ENCODE data around the gene ITGB1BP1.

ITGB1BP1 gene

GRCh38 chr2:9423100-9423921, at the start of gene ITGB1BP1, which contains the start of gene CPSF3:
ITGB1BP1 (minus strand) TSS chr2:9423528; CDS start chr2:9418697, 4,831 bp downstream.
CPSF3 (plus strand) TSS chr2:9423654; CDS start chr2:9423774, 120 bp downstream.
- in situ Hi-C loops (cut with HindIII; ENCODE audit: low pct_ligation_motif_present, low sequenced_read_pairs): no loop called here

GRCh38 chr2:9472511-9472910, 49.2 kb upstream of the ITGB1BP1 start:
- Histone ChIP-seq H3K36me3 (replicated peaks) (peaks cover 3% of the 10 kb centered on the region), H3K4me3 (ENCODE audit: low read depth, low read length) (no peak overlapping the region), H3K27me3 (replicated peaks) (no peaks in the 10 kb centered on the region), H3K27ac (no peak overlapping the region)
- no peak for DNase-seq
- in situ Hi-C loops (cut with HindIII; ENCODE audit: low pct_ligation_motif_present, low sequenced_read_pairs): no loop called here
- TF ChIP-seq, protein P1, sequence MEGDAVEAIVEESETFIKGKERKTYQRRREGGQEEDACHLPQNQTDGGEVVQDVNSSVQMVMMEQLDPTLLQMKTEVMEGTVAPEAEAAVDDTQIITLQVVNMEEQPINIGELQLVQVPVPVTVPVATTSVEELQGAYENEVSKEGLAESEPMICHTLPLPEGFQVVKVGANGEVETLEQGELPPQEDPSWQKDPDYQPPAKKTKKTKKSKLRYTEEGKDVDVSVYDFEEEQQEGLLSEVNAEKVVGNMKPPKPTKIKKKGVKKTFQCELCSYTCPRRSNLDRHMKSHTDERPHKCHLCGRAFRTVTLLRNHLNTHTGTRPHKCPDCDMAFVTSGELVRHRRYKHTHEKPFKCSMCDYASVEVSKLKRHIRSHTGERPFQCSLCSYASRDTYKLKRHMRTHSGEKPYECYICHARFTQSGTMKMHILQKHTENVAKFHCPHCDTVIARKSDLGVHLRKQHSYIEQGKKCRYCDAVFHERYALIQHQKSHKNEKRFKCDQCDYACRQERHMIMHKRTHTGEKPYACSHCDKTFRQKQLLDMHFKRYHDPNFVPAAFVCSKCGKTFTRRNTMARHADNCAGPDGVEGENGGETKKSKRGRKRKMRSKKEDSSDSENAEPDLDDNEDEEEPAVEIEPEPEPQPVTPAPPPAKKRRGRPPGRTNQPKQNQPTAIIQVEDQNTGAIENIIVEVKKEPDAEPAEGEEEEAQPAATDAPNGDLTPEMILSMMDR (IDR thresholded peaks at IDR 0.05; ENCODE audit: low read depth, low read length, missing control alignments): no peak

More at GRCh38 chr2:9423100-9423921, at the start of gene ITGB1BP1, which contains the start of gene CPSF3:
- Histone ChIP-seq H3K27me3 (replicated peaks) (no peaks in the 10 kb centered on the region), H3K36me3 (replicated peaks) (no peaks in the 10 kb centered on the region), H3K27ac (peak within 1 kb of the TSS; percentile 75), H3K4me3 (ENCODE audit: low read depth, low read length) (peak within 1 kb of the TSS; percentile 96)
- DNase-seq: peak; percentile 93
- TF ChIP-seq, protein P1 (IDR thresholded peaks at IDR 0.05; ENCODE audit: low read depth, low read length, missing control alignments): no peak

GRCh38 chr2:9471206-9471605, 47.9 kb upstream of the ITGB1BP1 start:
- no peak for DNase-seq
- H3K27me3 ChIP-seq (replicated peaks): no peaks in the 10 kb centered on the region
- TF ChIP-seq, protein P1 (IDR thresholded peaks at IDR 0.05; ENCODE audit: low read depth, low read length, missing control alignments): no peak
- peaks cover 3% of the 10 kb centered on the region for H3K36me3 ChIP-seq (replicated peaks)
- no peak overlapping the region for H3K27ac ChIP-seq
- in situ Hi-C loops (cut with HindIII; ENCODE audit: low pct_ligation_motif_present, low sequenced_read_pairs): no loop called here
- no peak overlapping the region for H3K4me3 ChIP-seq (ENCODE audit: low read depth, low read length)

- Histone ChIP-seq H3K27ac (no peak overlapping the region), H3K36me3 (replicated peaks) (peaks cover 6% of the 10 kb centered on the region), H3K4me3 (ENCODE audit: low read depth, low read length) (no peak overlapping the region), H3K27me3 (replicated peaks) (no peaks in the 10 kb centered on the region)
- no peak for DNase-seq
- in situ Hi-C loops (cut with HindIII; ENCODE audit: low pct_ligation_motif_present, low sequenced_read_pairs): no loop called here
- TF ChIP-seq, protein P1 (IDR thresholded peaks at IDR 0.05; ENCODE audit: low read depth, low read length, missing control alignments): no peak
These were observed 44.4 kb upstream of the ITGB1BP1 start for GRCh38 chr2:9467687-9468086.

GRCh38 chr2:9466147-9466683, 42.9 kb upstream of the ITGB1BP1 start:
- DNase-seq: no peak
- in situ Hi-C loops (cut with HindIII; ENCODE audit: low pct_ligation_motif_present, low sequenced_read_pairs): no loop called here
- H3K27me3 ChIP-seq (replicated peaks): no peaks in the 10 kb centered on the region
- no peak overlapping the region for H3K4me3 ChIP-seq (ENCODE audit: low read depth, low read length)
- TF ChIP-seq, protein P1 (IDR thresholded peaks at IDR 0.05; ENCODE audit: low read depth, low read length, missing control alignments): no peak
- peaks cover 6% of the 10 kb centered on the region for H3K36me3 ChIP-seq (replicated peaks)
- no peak overlapping the region for H3K27ac ChIP-seq

Data from brain microvascular endothelial cell (primary cell).